Natural killer cell treated with Interleukin-12 subunit alpha and Interleukin-12 subunit beta and Interleukin-15 and Interleukin-18, amount 100 ng/mL, for 72 hours (primary cell): ENCODE data around the gene TRPM5. TPM values are rescaled to one million over a fixed set of nuclear protein-coding genes. Genes with fewer than 3 reads are reported as not detected.

Source experiments
- ATAC-seq, 2 donors: fragments of 150-1000 bp; cut with Tn5 transposase in 1 of 2; sonication (Bioruptor Pico), chemical (Tn5 transposase) in 1 of 2; 2 replicates each; pipeline ENCODE4 v1.10.0; 2021
- DNase-seq: peaks from one replicate; pipeline ENCODE4 v3.0.0; 2022; ENCODE audit warnings: low spot score
- H3K27ac Mint-ChIP-seq, 2 donors: 1 replicate in 1 of 2; 2 replicates in 1 of 2; pipeline ENCODE4 v1.8.0; 2022; ENCODE audit warnings: mixed read lengths in 2 of 2, mild to moderate bottlenecking in 1 of 2, moderate library complexity in 1 of 2
- H3K27me3 Mint-ChIP-seq, 2 donors: 1 replicate in 1 of 2; 2 replicates in 1 of 2; pipeline ENCODE4 v1.8.0; 2022; ENCODE audit warnings: mixed read lengths in 2 of 2
- H3K36me3 Mint-ChIP-seq: one replicate; pipeline ENCODE4 v1.8.0; 2022; ENCODE audit warnings: mixed read lengths
- H3K4me1 Mint-ChIP-seq, 2 donors: 1 replicate in 1 of 2; 2 replicates in 1 of 2; pipeline ENCODE4 v1.8.0; 2022; ENCODE audit warnings: low read depth in 2 of 2, mixed read lengths in 2 of 2, mild to moderate bottlenecking in 1 of 2
- H3K4me3 Mint-ChIP-seq: one replicate; pipeline ENCODE4 v1.8.0; 2022; ENCODE audit warnings: mixed read lengths
- H3K9me3 Mint-ChIP-seq: 2 replicates; pipeline ENCODE4 v1.8.0; 2022; ENCODE audit warnings: mixed read lengths
- total RNA-seq, 2 donors: library from RNA; stranded (reverse); gene quantifications; one replicate each; pipeline ENCODE4 v1.2.3, GENCODE V29; 2022

The TRPM5 gene
- total RNA-seq, 2 donors from 2014 or later = not detected

GRCh38 chr11:2464451-2465165 lies 20.3 kb upstream of the TRPM5 start:
- no peak for ATAC-seq

GRCh38 chr11:2463766-2464277 lies 19.5 kb upstream of the TRPM5 start:
- Mint-ChIP-seq H3K4me3 (no peak overlapping the region), H3K27me3 (peaks cover 4 to 13% of the 10 kb centered on the region in 2 donors), H3K4me1 (peaks cover 10 to 14% of the 10 kb centered on the region in 2 donors), H3K27ac (no peak overlapping the region), H3K36me3 (no peaks in the 10 kb centered on the region), H3K9me3 (no peaks in the 10 kb centered on the region)
- DNase-seq (no peak), ATAC-seq (no peak)

More at GRCh38 chr11:2464451-2465165, 20.3 kb upstream of the TRPM5 start:
- DNase-seq = no peak
- Mint-ChIP-seq H3K27ac (no peak overlapping the region), H3K4me3 (no peak overlapping the region), H3K36me3 (no peaks in the 10 kb centered on the region), H3K27me3 (peaks cover 9 to 13% of the 10 kb centered on the region in 2 donors), H3K4me1 (peaks cover 10 to 14% of the 10 kb centered on the region in 2 donors), H3K9me3 (no peaks in the 10 kb centered on the region)

- Mint-ChIP-seq H3K4me3 (no peak overlapping the region), H3K27me3 (peaks cover 0 to 20% of the 10 kb centered on the region in 2 donors), H3K4me1 (peaks cover 10 to 14% of the 10 kb centered on the region in 2 donors), H3K27ac (no peak overlapping the region), H3K9me3 (no peaks in the 10 kb centered on the region), H3K36me3 (no peaks in the 10 kb centered on the region)
- no peak for DNase-seq
- no peak for ATAC-seq
These were observed 18.9 kb upstream of the TRPM5 start for GRCh38 chr11:2462986-2463765.

- H3K9me3 Mint-ChIP-seq = no peaks in the 10 kb centered on the region
- DNase-seq (no peak), ATAC-seq (no peak)
- H3K4me3 Mint-ChIP-seq = no peak overlapping the region
- no peaks in the 10 kb centered on the region for H3K36me3 Mint-ChIP-seq
- H3K4me1 Mint-ChIP-seq = peaks cover 10 to 11% of the 10 kb centered on the region in 2 donors
- H3K27me3 Mint-ChIP-seq = peaks cover 0 to 23% of the 10 kb centered on the region in 2 donors
- H3K27ac Mint-ChIP-seq = no peak overlapping the region
These were observed 18.2 kb upstream of the TRPM5 start for GRCh38 chr11:2462543-2462985.

GRCh38 chr11:2461956-2462542 lies 17.7 kb upstream of the TRPM5 start:
- no peak for ATAC-seq
- Mint-ChIP-seq H3K4me3 (no peak overlapping the region), H3K9me3 (no peaks in the 10 kb centered on the region), H3K4me1 (peaks cover 5 to 6% of the 10 kb centered on the region in 2 donors), H3K27ac (no peak overlapping the region), H3K27me3 (peaks cover 0 to 23% of the 10 kb centered on the region in 2 donors), H3K36me3 (no peaks in the 10 kb centered on the region)
- DNase-seq = peak; percentile 46

GRCh38 chr11:2461253-2461955 lies 17.1 kb upstream of the TRPM5 start:
- no peak overlapping the region for H3K4me3 Mint-ChIP-seq
- H3K9me3 Mint-ChIP-seq = no peaks in the 10 kb centered on the region
- H3K36me3 Mint-ChIP-seq = no peaks in the 10 kb centered on the region
- H3K27me3 Mint-ChIP-seq = peaks cover 0 to 23% of the 10 kb centered on the region in 2 donors
- ATAC-seq = no peak
- peaks cover 0 to under 1% of the 10 kb centered on the region in 2 donors for H3K4me1 Mint-ChIP-seq
- no peak for DNase-seq
- H3K27ac Mint-ChIP-seq = no peak overlapping the region

GRCh38 chr11:2460540-2461252 lies 16.4 kb upstream of the TRPM5 start:
- Mint-ChIP-seq H3K4me1 (no peaks in the 10 kb centered on the region), H3K4me3 (no peak overlapping the region), H3K36me3 (no peaks in the 10 kb centered on the region), H3K27ac (no peak overlapping the region), H3K9me3 (no peaks in the 10 kb centered on the region), H3K27me3 (peaks cover 3 to 28% of the 10 kb centered on the region in 2 donors)
- ATAC-seq (no peak), DNase-seq (peak; percentile 44)

- Mint-ChIP-seq H3K4me1 (no peaks in the 10 kb centered on the region), H3K27ac (no peak overlapping the region), H3K27me3 (peaks cover 9 to 31% of the 10 kb centered on the region in 2 donors), H3K36me3 (no peaks in the 10 kb centered on the region), H3K4me3 (no peak overlapping the region), H3K9me3 (no peaks in the 10 kb centered on the region)
- ATAC-seq (peak in 1 of 2 donors; percentile 37), DNase-seq (peak; percentile 57)
These were observed 15.7 kb upstream of the TRPM5 start for GRCh38 chr11:2459796-2460531.

GRCh38 chr11:2459016-2459725 lies 14.9 kb upstream of the TRPM5 start:
- ATAC-seq (no peak), DNase-seq (peak; percentile 51)
- Mint-ChIP-seq H3K27me3 (peaks cover 9 to 31% of the 10 kb centered on the region in 2 donors), H3K27ac (no peak overlapping the region), H3K9me3 (no peaks in the 10 kb centered on the region), H3K4me3 (no peak overlapping the region), H3K36me3 (no peaks in the 10 kb centered on the region), H3K4me1 (no peaks in the 10 kb centered on the region)

- DNase-seq (peak; percentile 58), ATAC-seq (no peak)
- no peaks in the 10 kb centered on the region for H3K4me1 Mint-ChIP-seq
- H3K4me3 Mint-ChIP-seq = no peak overlapping the region
- H3K27me3 Mint-ChIP-seq = peaks cover 9 to 29% of the 10 kb centered on the region in 2 donors
- H3K36me3 Mint-ChIP-seq = no peaks in the 10 kb centered on the region
- no peak overlapping the region for H3K27ac Mint-ChIP-seq
- H3K9me3 Mint-ChIP-seq = no peaks in the 10 kb centered on the region
These were observed 14.0 kb upstream of the TRPM5 start for GRCh38 chr11:2458321-2458720.

- H3K36me3 Mint-ChIP-seq = no peaks in the 10 kb centered on the region
- no peak overlapping the region for H3K4me3 Mint-ChIP-seq
- ATAC-seq (no peak), DNase-seq (peak; percentile 50)
- no peak overlapping the region for H3K27ac Mint-ChIP-seq
- no peaks in the 10 kb centered on the region for H3K4me1 Mint-ChIP-seq
- H3K27me3 Mint-ChIP-seq = peaks cover 9 to 19% of the 10 kb centered on the region in 2 donors
- no peaks in the 10 kb centered on the region for H3K9me3 Mint-ChIP-seq
These were observed 9.1 kb upstream of the TRPM5 start for GRCh38 chr11:2453436-2453835.
